HG03159 (cell line): ENCODE data around the gene SLC24A3.

Experiments used
- ATAC-seq: cut with Tn5 transposase; IDR thresholded peaks from one replicate; pipeline ENCODE4 v1.9.1; 2021; ENCODE audit warnings: mild to moderate bottlenecking, moderate library complexity; ENCODE audit not compliant: unreplicated experiment

Gene SLC24A3

DNA sequence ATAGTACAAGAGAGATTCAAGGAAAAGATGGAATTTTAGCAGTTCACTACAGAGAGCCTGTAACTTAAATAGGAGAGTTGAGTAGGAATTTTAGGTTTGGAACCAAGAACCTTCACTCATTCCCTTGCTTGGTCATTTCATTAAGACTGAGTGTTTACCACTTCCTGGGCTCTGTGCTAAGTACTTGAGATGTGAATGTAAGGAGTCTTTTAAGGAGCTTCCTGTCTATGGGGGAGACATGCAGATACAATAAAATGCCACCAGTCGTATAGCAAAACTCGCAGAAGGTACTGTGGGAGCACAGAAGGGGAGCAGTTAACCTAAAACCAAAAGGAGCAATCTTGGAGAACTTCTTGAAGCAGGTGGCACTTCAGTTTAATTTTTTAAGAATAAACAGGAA, 204.2 kb downstream of the SLC24A3 start:
- no peak for ATAC-seq

DNA sequence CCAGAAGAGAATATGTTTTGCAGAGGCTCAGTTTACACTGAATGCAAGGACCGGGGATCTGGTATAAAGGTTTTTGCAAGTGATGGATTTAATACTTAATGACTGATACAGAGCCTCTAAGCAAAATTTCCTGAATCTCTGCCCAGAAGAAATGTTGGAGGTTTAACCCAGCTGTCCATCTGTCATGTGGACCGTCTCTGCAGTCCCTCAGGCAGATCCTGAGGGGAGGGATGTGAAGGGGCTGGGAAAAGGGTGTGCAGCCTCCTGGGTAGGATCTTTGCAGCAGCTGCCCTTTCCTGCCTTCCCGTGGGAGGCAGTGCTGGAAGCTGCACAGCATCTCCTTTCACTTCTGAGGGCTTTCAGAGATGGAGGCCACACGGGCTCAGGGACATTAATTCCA, 207.0 kb downstream of the SLC24A3 start:
- no peak for ATAC-seq

DNA sequence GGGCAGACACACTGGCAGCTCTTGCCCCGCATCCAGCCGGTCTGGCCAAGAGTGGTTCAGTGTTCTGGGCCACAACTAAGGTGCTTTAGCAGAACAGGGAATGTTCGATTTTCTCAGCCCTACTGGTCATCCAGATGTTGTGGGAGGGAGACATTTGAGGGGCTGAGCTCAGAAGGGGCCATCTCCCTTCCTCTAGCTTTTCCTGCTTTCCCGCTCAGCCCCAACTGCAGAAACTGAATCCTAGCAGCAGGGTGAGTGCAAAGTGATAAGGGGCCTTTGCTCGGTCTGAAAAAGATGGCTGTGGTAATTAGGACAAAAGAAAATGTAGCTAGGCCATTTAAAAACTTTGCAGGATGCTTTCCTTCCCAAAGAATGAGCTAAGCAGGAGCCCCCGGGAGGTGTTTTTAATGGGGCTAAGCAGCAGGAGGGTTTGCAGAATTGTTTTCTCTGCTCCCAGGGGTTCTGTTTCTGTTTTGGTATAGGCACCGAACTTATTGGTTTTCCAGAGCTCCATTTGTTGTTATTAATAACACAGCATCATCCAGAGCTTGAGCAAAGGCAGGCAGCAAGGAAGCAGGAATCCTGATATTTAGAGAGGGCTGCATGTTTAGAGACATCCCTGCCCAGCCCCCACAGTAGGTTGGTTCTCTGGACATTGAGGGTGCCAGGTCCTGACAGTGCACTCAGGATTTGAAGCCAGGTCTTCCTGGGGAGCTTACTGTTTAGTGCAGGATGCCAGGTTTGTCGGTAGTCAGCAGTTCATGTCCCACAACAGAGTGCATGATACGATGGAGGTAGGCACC, 210.9 kb downstream of the SLC24A3 start:
- ATAC-seq, result no peak

DNA sequence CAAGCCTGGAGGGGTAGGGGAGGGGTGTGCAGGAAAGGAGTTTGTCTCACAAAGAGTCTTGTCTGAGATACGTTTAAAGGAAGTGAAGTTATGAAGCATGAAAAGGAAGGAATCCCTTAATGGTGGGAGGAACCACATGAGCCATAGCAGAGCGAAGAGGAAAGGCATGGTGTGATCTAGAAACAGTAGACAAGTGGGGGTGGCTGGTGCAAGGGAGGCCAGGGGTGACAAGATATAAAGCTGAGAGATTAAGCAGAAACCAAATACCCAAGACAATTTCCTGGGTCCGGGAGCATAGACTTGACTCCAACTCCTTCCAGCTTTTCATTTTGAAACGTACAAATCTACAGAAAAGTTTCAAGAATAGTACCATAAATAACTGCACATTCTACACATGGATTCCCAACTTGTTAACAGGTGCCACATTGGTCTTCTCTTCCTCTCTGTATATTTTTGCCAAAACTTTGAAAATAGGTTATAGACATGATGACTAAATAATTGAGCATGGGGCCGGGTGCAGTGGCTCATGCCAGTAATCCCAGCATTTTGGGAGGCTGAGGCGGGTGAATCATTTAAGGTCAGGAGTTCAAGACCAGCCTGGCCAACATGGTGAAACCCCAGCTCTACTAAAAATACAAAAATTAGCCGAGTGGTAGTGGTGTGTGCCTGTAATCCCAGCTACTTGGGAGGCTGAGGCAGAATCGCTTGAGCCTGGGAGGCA, 211.6 kb downstream of the SLC24A3 start:
- no peak for ATAC-seq

DNA sequence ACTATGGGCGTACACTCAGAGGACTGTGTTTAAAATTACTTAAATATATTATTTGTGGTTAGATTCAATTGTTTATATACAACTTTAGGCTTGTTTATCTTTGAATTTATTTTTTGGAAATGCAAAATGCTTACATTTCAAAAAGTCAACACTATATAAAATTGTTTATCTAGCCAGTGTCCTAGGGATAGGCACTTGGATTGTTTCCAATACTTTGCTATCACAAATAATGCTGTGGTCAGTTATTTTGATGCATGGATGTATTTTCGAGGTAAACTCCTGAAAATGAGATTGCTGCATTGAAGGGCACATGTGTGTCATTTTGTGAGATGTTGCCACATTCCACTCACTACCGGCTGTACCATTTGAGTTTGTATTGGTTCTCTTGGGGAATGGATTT, 213.9 kb downstream of the SLC24A3 start:
- no peak for ATAC-seq

DNA sequence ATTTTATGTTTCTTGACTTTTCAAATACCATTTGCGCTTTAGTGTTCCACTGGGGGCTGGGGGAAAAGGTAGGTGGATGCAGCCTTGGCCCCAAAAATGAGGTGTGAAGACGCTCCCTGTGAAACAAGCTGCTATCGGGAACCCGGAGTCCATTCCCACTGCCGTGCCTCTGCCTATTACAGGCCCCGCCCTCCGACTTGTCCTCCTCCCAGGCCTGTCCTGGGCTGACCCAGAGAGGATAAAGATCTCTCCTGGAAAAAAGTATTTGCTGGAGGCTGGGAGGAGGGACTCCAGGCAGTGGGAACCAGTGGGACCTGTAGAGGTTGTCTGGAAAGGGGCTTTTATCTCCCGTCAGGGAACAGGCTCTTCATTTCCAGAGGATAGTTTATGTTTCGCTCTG, 215.0 kb downstream of the SLC24A3 start:
- ATAC-seq, result no peak

DNA sequence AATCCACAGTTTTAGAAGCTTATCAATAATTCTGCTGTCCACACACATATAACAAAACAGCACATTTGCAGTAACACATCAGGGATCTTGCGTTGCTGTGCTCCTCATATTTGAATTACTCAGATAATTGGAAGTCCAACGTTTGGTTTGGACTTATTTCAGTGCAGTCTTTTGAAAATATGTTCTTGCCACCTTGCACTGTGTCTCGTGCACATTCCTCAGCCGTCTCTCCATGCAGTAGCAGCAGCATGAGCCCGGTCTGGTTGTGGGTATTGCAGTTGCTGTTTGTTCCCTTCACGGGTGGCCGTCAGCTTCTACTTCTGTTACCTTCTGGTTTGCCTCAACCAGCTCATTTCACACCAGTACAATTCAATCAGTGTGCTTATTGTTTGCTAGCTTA, 215.5 kb downstream of the SLC24A3 start:
- no peak for ATAC-seq

DNA sequence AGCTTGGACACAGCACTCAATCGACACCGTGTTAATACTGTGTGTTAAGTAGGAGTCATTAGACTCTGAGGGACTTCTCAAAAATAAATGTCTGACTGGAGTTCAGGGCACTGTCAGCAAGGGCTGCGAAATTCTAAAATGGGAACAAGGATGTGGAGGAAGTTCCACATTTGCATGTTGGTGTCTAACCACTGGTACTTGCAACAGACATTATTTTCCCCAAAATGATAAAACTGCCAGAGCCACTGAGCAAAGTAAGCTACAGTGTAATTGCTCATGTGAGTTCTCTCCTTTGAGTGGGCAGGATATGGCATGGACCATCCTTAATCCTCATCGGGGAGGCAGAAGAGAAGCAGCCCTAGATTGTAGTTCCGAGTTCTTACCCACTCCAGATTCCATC, 215.9 kb downstream of the SLC24A3 start:
- ATAC-seq, result no peak

DNA sequence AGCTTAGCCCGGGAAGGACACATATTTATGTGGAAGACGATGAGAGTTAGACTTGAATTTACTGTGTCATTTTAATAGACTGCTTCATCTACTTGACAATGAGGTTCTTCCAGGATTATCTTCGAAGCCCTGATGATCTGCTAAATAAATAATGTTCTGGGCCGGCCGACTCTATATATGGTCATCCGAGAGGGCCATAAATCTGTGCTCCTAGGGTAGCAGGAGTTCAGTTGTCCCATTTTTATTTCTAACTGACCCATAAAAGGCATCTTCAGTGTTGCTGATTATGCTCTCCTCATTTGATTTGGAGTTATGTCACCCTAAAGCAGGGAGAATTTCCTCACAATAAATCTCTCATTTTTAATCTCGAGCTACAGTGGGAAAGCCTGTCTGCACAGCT, 217.1 kb downstream of the SLC24A3 start:
- no peak for ATAC-seq

DNA sequence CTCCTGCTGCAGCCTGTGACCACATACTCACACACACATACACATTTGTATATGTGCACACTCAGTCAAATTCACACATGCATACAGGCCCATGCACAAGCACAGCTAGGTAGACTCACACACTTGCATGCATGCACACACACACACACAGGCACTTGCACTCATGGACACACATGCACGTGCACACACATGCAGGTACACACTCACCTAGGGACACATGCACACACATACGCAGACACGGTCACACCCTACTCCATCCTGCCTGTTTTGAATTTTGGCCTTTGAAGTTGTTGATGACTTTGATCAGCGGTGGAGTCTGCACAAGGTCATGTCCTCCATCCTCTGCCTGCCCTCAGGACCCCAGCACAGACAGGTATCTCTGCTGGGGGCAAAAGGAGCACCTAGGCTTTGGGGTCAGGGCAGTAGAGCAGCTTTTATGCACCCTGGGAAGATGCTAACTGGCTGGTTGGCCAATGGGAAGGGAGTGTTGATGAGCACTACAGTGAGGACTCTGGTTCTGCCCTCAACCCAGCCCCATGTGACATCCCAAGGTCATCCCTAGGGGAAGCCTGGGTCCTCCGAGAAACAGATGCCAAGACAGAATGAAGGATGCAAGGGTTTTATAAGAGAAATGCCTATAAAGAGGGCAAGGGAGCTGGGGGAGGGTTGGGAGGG, 218.3 kb downstream of the SLC24A3 start:
- no peak for ATAC-seq

DNA sequence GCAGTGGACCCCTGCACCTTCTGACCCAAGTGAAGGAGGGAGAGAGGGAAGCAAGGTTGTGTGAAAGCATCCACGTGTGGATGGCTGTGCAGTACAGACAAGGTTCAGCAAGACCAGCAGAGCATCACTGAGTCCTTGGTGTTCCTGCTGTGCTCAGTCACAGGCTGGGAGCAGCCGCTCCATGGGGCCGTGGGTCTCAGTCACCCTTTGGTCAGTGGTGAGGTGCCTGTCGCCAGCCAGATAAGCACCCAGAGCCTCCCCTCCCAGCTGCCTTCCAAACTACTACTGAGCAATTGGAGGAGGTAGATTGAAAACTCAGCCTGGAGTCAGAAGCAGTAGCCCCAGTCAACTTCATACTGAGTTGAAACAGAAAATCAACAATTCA, 218.9 kb downstream of the SLC24A3 start:
- no peak for ATAC-seq

DNA sequence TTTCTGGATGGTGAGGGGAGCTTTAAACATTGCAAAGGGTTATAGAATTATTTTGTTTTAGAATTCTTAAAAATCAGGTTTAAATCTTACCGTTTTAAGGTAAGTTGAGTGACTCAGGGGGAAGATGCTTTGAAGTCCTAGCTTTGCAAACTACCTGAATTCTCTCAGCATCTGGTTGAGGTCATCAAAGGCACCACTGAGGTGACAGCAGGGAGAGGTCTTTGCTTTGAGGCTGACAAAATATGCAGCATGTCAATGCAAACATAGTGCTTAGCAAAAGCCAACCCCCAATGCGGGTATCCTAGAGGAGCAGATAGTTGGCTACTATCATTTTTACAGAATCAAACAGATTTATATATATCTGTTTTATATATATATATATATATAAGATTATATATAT, 219.5 kb downstream of the SLC24A3 start:
- ATAC-seq, result no peak

DNA sequence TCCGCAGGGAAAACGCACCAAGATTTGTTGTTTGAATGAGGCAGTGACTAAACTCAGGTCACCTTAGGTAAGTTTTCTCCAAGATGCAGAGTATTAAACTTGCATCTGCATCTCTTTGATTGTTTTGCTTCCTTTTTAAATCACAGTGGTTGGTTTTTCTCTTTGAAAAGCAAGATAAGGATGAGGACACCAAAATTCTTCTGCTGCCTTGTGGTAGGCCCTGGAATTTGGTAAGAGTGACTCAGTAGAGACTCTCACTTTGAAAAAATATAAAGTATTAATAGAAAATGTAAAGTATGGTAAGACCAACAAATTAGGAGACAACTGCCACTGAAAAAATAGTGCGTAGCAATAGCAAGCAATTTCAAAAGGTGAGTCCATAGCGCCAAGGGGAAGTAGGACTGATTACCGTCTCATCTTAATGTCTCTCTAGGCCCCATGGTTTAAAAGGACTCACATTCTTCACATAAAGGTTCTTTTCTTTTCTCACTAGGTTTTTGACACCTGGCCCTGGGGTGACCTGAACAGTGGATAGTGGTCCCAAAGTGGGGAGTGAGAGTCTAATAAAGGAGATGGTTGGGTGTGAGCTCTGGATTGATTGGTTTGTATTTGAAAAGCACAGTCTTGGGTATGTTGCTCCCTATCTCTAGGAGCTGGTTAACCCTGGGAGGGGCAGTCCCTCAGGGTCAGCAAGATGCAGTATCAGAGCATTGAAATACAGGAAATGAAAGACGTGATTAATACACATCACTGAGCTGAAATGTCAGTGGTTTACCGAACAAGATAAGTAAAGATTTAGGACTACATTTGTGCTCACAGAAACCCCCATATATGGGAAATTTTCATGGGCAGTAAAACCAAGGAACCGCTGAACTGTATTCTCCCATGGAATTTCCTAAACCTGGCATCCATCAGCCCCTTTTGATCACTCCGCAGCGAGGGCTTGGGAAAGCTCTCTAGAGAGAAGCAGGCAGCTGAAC, 221.2 kb downstream of the SLC24A3 start:
- peak; percentile 46 for ATAC-seq

DNA sequence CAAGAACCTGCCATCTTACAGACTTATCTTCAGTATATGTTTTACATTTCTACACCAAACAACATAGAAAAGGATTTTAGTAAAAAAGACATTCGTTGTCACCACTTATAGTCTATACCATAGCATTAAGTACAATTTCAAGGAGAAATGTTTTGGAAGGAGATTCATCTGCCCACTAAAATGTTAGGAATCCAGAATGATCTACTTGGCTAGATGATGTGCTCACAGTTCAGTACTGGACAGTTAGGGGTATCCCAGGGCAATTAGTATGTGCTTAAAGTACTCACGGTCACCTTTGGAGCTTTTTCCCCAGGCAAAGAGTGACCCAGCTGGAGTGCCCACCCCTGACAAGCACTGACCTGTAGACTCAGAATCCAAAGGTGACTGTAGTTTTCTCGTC, 222.9 kb downstream of the SLC24A3 start:
- ATAC-seq, result no peak

DNA sequence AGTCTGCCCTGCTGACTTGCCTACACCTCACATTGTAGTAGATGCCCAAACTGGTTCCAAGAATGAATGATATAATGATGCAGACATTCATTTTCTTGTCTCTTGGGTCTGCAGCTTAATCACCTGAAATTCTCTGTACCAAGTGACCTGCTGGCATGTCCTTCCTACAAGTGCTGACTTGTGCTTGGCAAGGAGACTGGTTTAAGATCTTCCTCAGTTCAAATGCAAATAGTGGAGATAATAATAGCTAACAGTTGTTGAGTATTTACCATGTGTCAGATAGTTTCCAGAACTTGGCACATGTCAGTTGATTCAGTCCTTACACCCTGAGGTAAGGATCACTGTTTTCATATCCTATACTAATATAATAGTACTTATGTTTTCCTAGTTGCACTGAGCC, 223.4 kb downstream of the SLC24A3 start:
- no peak for ATAC-seq

DNA sequence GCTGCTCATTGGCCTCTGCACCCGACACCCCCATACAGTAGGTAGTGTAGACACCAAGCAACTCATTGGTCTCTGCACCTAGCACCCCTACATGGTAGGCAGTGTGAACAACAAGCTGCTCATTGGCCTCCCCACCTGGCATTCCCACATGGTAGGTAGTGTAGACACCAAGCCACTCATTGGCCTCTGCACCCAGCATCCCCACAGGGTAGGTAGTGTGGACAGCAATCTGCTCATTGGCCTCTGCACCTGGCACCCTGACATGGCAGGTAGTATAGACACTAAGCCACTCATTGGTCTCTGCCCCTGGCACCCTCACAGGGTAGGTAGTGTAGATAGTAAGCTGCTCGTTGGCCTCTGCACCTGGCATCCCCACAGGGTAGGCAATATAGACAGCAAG, 226.0 kb downstream of the SLC24A3 start:
- ATAC-seq, result no peak

DNA sequence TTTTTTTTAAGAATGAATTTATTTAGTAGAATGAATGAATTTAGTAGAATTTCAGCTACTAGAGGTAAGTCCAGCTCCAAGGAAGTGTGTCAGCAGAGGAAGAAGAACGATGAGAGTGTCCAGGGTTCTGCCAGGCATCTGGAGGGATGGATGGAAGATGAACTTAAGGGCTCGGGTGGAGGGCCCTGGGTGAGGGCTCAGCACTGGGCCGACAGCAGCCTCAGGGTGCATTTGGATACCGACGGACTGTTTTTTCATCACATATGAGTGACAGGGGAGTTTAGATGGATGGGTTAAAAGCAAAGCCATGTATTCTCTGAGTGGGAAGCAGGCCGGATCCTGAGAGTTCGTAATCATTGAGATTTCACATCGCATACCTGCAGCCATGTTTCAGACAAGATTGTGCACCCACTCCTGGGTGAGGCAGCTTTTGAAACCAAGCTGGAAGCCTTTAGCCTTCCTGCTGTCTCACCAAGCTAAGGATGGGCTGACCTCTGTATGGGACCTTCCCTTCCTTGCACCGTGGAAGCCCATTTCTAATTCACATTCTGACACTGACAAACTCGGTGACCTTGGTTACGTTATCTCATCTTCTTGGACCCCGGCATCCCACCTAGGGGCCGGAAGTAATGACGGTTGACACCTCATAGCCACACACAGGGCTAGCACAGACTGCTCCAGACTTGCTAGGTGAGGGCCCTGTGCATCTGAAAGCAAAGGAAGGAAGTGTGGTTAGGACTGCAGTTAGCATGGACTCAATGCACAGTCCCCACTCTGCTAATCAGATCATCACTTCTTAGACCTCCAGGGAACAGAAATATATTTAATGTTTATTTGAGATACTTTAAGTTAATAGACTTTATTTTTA, 228.5 kb downstream of the SLC24A3 start:
- ATAC-seq, result no peak

DNA sequence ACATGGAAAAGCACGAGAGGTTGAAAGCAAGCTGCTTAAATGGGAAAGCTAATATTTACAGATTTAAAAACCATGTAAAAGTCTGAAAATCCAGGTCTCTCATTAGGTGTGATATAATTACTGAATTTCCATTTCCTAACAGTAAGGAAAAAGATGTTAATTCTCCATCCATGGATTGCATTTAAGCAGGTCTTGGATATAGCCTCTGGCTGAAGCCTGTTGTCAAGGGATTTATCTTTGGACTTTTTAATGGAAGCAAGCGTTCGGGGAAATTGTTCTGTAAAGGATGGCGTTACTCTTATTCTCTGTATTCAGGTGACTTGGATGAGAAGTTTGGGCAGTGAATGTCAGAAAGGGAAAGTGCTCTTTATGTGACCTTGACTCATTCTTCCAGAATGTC, 233.8 kb downstream of the SLC24A3 start:
- ATAC-seq, result no peak

DNA sequence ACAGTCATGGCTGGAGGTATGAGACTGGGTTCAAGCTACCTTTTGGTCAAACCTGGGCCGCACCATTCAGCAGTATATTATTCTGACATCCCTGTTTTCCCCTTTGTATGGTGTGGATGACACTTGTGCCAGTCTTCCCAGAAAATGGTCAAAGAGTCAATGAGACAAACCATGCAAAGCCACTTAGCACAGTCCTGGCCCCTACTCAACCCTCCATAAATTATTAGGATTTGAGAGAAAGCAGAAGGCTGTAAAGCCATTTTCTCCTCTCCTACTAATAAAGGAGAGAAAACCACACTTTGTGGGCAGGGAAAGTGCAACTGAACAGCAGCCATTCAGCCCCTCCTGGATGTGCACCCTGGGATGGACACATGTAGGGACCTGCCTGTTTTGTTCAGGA, 236.2 kb downstream of the SLC24A3 start:
- no peak for ATAC-seq

DNA sequence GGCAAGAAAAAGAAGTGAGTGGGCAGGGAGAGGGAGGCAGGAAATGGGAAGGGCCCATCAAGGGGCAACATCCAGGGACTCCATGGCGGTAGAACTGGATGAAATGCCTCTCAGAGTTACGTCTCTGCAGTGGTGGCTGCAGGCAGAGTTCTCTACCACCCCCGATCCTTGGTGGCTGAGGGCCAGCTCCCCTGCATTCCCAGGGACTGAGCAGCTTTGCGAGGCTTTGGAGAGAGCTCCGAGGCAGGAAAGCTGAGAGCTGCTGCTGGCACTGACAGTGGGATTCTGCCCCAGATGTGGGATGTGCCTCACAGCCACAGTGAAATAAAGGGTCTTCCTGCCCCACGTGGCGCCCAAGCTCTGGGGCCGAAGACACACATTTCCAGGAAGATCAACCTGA, 236.6 kb downstream of the SLC24A3 start:
- no peak for ATAC-seq
